ENCODE data around the gene SGPP1.

Gene SGPP1

GRCh38 chr14:63673886-63674497 is 53.9 kb downstream of the SGPP1 start:
- H3K4me3 ChIP-seq: no peak overlapping the region

GRCh38 chr14:63673255-63673654 is 54.6 kb downstream of the SGPP1 start:
- no peak for TF ChIP-seq CTCF (IDR thresholded peaks at IDR 0.05)
- Histone ChIP-seq H3K4me3 (no peak overlapping the region), H3K27ac (no peak overlapping the region)
- no peak for DNase-seq (ENCODE audit: low spot score)

More at GRCh38 chr14:63673886-63674497, 53.9 kb downstream of the SGPP1 start:
- no peak for TF ChIP-seq CTCF (IDR thresholded peaks at IDR 0.05)
- DNase-seq (ENCODE audit: low spot score): no peak
- no peak overlapping the region for H3K27ac ChIP-seq

GRCh38 chr14:63672417-63673180 is 55.3 kb downstream of the SGPP1 start:
- no peak for DNase-seq (ENCODE audit: low spot score)
- no peak overlapping the region for H3K4me3 ChIP-seq
- no peak overlapping the region for H3K27ac ChIP-seq
- TF ChIP-seq CTCF (IDR thresholded peaks at IDR 0.05): no peak

- H3K4me3 ChIP-seq: no peak overlapping the region
These were observed 55.9 kb downstream of the SGPP1 start for GRCh38 chr14:63671987-63672386.

GRCh38 chr14:63670692-63671091 is 57.2 kb downstream of the SGPP1 start:
- no peak for DNase-seq (ENCODE audit: low spot score)
- no peak overlapping the region for H3K4me3 ChIP-seq

More at GRCh38 chr14:63671987-63672386, 55.9 kb downstream of the SGPP1 start:
- no peak overlapping the region for H3K27ac ChIP-seq
- no peak for TF ChIP-seq CTCF (IDR thresholded peaks at IDR 0.05)
- DNase-seq (ENCODE audit: low spot score): no peak

GRCh38 chr14:63666335-63666734 is 61.5 kb downstream of the SGPP1 start:
- no peak for DNase-seq (ENCODE audit: low spot score)
- H3K4me3 ChIP-seq: no peak overlapping the region
- no peak for TF ChIP-seq CTCF (IDR thresholded peaks at IDR 0.05)
- H3K27ac ChIP-seq: no peak overlapping the region

More at GRCh38 chr14:63670692-63671091, 57.2 kb downstream of the SGPP1 start:
- TF ChIP-seq CTCF (IDR thresholded peaks at IDR 0.05): no peak
- no peak overlapping the region for H3K27ac ChIP-seq

Data from coronary artery (tissue), 2 donors.